Stimulated activated CD8-positive, alpha-beta memory T cell treated with anti-CD3 and anti-CD28 coated beads, Interleukin-7, amount 100 ng/mL, for 4 hours (primary cell): Measurements from ENCODE around the gene REM2.
"Not testable (repeated sequence)": the region's sequence is repeated elsewhere in the genome, so short reads cannot be mapped to it uniquely, and the experiment has no call there.

Source experiments
- DNase-seq, 2 donors: peaks; one replicate each; pipeline ENCODE4 v3.0.0-alpha.2; 2020; ENCODE audit warnings: low read depth in 2 of 2

The REM2 gene

DNA sequence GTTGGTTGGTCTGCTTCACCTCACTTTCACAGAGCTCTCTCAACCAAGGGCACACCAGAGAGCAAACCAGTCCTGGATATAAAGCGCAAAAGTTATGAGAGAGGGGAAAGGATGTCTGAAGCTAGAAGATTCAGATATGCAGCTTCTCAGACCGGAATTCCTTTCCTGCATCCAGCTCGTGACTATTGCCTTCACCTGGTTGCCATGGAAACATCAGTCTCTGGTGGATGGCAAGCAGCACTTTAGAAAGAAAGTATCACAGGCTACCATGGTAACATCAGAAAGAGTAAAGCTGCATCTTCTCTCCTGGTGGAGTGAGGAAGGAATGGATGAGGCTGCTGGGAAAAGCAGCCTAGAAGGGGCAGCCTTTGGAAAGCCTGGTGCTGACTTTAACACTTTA, 13.7 kb downstream of the REM2 start:
- DNase-seq = no peak

GRCh38 chr14:22897357-22897756, 14.3 kb downstream of the REM2 start:
- no peak for DNase-seq

DNA sequence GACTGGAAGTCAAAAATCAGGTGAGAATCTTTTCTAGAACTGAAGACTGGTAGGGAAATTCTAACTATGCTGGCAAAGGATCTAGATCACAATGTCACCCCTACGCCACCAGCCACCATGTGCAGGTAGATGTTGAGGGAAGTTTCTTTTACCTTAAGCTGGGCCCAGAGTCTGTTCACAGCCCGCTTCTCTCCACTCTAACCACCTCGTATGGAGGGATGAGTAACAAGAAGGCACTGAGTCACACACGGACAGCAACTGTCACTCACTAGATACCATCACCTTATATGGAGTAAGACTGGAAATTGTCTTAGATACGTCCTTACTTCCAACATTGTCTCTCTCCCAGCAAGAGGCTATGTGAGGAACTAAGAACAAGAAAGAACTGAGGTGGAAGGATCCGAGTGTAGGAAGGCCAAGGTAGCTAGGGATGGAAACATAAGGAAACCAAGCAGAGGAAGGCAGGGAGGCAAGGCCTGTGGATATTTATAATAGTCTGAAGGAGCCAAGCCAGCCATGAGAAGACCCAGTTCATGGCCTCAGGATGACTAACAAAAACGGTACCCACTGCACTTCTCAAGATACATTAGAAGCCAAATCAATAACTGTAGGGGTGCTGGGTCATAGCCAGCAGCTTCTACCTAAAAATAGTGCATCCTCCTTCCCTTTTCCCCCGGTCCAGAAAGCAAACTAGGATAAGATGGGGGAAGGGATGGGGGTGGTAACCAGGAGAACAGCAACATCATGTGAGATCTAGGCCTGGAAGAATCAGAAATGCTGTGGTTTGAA, 15.5 kb downstream of the REM2 start:
- DNase-seq = no peak

GRCh38 chr14:22900081-22900799, 17.2 kb downstream of the REM2 start:
- DNase-seq = no peak

DNA sequence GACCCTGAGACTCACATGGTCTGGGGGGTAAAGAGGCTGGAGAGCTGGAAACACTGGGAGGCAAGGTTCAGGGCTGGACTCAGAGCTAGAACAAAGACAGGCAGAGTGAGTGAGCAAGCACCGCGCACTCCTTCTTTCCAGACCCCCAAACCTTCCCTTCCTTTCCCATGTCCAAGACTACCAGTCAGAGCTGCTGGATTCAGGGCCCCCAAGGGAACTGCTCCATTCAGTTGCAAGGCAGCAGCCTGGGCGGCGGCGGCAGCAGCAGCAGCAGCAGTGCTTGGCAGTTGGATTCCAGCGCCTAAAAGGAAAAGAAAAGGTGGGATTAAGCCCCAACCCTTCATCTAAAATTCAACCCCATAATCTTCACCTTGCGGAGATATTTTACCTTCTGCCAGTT, 18.8 kb downstream of the REM2 start:
- DNase-seq = no peak

DNA sequence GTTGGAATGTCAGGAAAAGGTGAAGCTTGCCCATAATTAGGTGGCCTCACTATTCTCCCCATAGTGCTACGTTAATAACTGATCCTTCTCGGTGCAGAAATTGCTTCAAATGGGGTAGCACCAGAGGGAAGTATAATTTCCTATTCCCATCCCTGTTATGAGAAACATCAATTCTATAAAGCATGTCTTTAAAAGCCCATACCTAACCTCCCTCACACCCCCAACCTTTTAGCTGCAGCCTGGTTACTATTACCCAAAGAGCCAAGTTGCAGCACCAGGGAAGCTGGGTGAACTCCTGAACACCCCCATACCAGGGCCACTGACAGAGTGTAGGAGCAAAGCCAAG, 20.7 kb downstream of the REM2 start:
- DNase-seq = no peak

DNA sequence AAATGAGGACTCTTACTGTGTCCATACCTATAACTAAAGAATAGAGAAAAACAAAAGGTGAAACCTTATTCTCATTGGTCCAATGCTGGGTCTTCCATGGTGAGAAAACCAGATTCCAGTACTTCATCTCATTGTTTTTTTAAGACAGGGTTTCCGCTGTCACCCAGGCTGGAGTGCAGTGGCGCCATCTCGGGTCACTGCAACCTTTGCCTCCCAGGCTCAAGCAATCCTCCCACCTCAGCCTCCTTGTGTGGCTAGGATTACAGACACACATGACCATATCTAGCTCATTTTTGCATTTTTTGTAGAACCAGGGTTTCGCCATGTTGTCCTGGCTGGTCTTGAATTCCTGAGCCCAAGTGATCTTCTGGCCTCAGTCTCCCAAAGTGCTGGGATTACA, 22.6 kb downstream of the REM2 start:
- no peak for DNase-seq

- DNase-seq = no peak
Measured at GRCh38 chr14:22906073-22906472, 23.1 kb downstream of the REM2 start.

DNA sequence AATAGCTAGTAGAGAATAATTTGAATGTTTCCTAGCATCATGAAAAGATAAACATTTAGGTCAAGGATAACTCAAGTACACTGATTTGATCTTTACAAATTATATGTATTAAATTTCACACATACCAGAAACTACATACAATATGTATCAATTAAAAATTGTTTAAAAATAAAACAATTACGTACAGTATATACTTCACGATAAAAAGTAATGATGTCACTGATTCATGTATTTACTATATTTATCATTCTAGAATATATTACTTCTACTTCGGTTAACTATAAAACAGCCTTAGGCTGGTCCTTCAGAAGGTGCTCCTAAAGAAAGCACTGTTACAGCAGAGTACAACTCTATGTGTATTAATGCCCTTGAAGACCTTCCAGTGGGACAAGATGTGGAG, 24.4 kb downstream of the REM2 start:
- DNase-seq = no peak

DNA sequence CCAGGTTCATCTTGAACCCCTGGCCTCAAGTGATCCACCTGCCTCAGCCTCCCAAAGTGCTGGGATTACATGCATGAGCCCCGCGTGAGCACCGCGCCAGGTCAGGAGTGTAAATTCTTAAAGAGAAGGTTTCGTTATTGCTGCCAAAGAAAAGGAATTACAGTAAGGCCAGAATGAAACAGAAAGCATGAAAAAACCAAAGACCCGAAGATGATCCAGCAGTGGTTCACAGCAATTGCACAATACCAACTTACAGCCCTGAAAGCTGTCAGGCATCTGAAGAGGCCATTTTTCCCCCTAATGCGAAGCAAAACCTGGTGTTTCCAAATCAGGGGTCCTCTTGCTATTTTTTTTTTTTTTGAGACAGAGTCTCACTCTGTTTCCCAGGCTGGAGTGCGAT, 25.6 kb downstream of the REM2 start:
- DNase-seq = no peak

GRCh38 chr14:22910916-22911315, 27.9 kb downstream of the REM2 start:
- no peak for DNase-seq

- not testable (repeated sequence) for DNase-seq
Measured at GRCh38 chr14:22914836-22915235, 31.8 kb downstream of the REM2 start.

- DNase-seq = no peak
Measured at GRCh38 chr14:22915886-22916521, 33.0 kb downstream of the REM2 start.

- DNase-seq = peak; percentile 98 to 100
Measured at GRCh38 chr14:22918804-22919600, 36.0 kb downstream of the REM2 start, which contains the start of gene RBM23. Gene RBM23 (minus strand): TSS chr14:22919149.

- no peak for DNase-seq
Measured at GRCh38 chr14:22919601-22919921, 36.5 kb downstream of the REM2 start.

DNA sequence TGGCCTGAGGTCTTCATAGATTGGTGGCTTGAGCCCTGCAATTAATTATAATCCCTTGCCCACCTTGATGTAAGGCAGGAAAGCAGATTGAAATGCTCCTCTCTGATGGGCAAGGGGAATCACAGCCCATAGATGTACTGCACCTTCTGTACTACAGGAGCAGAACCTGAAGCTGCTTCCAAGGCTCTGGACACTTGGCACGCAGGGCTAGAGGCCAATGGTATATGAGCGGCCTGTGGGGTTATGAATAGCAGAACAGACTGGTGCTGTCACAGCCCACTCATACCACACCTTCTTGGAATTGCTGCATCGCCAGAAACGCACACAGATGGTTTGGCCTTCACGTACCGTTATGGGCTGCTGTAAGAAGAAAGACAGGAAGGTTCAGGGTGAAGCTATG, 37.7 kb downstream of the REM2 start:
- DNase-seq = no peak

DNA sequence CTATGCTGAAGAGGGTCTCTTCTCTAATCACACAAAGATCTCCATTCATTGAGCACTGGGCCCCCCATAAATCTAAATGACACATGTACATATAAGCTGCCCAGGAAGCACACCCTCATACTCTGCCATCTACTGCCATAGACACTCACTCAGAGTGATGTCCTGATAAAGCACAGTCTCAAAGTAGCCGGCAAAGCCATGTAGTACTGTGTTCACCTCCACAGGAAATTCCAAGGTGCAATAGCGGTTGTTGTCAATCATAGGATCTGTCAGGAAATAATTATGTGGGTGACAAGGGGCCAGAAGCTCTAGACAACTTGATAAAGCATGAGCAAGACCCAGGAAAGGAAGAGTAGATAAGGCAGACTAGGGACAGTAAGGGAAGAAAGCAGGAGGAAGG, 39.3 kb downstream of the REM2 start:
- DNase-seq = no peak

- no peak for DNase-seq
Measured at GRCh38 chr14:22923746-22924145, 40.7 kb downstream of the REM2 start.

DNA sequence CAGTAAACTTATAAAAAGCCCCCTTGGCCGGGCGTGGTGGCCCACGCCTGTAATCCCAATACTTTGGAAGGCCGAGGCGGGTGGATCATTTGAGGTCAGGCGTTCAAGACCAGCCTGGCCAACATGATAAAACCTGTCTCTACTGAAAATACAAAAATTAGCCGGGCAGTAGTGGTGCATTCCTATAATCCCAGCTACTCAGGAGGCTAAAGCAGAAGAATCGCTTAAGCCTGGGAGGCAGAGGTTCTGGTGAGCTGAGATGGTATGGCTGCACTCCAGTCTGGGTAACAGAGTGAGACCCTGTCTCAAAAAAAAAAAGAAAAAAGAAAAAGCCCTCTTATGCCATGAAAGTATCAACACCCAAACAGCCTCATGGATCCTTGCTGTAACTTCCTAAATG, 42.5 kb downstream of the REM2 start:
- no peak for DNase-seq

DNA sequence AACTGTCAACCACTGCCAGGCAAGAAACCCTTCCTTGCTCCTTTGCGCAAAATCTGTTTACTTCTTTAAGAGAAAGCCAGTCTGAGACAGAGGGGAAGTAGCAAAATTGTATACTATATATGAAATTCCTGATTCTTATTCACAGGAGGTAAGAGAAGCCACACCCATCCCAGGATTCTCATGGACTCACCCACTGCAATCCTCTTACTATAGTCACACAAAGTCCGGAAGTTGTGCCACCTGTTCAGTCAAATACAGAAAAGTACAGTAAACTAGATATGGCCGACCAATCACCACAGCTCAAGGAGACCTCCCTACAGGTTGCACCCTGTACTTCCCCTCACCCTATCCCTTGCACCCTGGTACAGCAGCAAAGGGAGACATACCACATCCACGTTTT, 43.3 kb downstream of the REM2 start:
- DNase-seq = no peak

GRCh38 chr14:22928237-22929103, 45.4 kb downstream of the REM2 start:
- DNase-seq = no peak
